Fibroblast of lung (primary cell): Measurements from ENCODE around the gene USP47.

Source experiments
- CTCF ChIP-seq, 2 donors: IDR thresholded peaks in 1 of 2; conservative IDR thresholded peaks in 1 of 2; 1 replicate in 1 of 2; 2 replicates in 1 of 2; pipeline ENCODE4 v1.5.1; 2011 to 2012; ENCODE audit warnings: low read length in 2 of 2, control low read depth in 1 of 2, inconsistent platforms in 1 of 2, low read depth in 1 of 2, mild to moderate bottlenecking in 1 of 2
- EZH2 ChIP-seq: IDR thresholded peaks from 2 replicates; pipeline ENCODE4 v1.5.1; 2012; ENCODE audit warnings: low read length, control low read depth, mild to moderate bottlenecking; ENCODE audit errors: missing control alignments

GRCh38 chr11:11966354-11966741 lies 124.6 kb downstream of the USP47 start:
- no peak for TF ChIP-seq CTCF (conservative IDR thresholded peaks at IDR 0.05 in 1 of 2, IDR thresholded peaks at IDR 0.05 in 1 of 2; ENCODE audit: low read depth in 1 of 2, low read length in 2 of 2)
- TF ChIP-seq EZH2: no peak
